Loucy (cell line): Measurements from ENCODE around the gene IFIT1B.

Source experiments
- H2AFZ ChIP-seq: fragments of 200-600 bp; sonication (generic); 2 replicates; pipeline ENCODE4 v1.6.0; 2016; ENCODE audit warnings: antibody characterized with exemption, mild to moderate bottlenecking, low read length, moderate library complexity
- H3F3A ChIP-seq: fragments of 200-600 bp; 2 replicates; pipeline ENCODE4 v1.6.0; 2016; ENCODE audit warnings: antibody characterized with exemption, low read depth, mild to moderate bottlenecking
- H3K27me3 ChIP-seq: fragments of 200-600 bp; sonication (generic); 2 replicates; pipeline ENCODE4 v1.6.1; 2014; ENCODE audit warnings: low read length, mild to moderate bottlenecking; ENCODE audit not compliant: insufficient read depth, poor library complexity, severe bottlenecking
- H3K36me3 ChIP-seq: fragments of 200-600 bp; sonication (generic); 2 replicates; pipeline ENCODE4 v1.6.1; 2016; ENCODE audit warnings: low read length; ENCODE audit not compliant: insufficient read depth
- H3K4me1 ChIP-seq: fragments of 200-600 bp; sonication (generic); 2 replicates; pipeline ENCODE4 v1.5.1; 2014; ENCODE audit warnings: low read length, mild to moderate bottlenecking; ENCODE audit not compliant: insufficient read depth, poor library complexity, severe bottlenecking
- H3K4me2 ChIP-seq: fragments of 200-600 bp; sonication (generic); 2 replicates; pipeline ENCODE4 v1.6.0; 2014; ENCODE audit warnings: antibody characterized with exemption, low read length, low read depth, mild to moderate bottlenecking; ENCODE audit not compliant: poor library complexity, severe bottlenecking
- H3K4me3 ChIP-seq: fragments of 200-600 bp; sonication (generic); 2 replicates; pipeline ENCODE4 v1.5.1; 2014; ENCODE audit warnings: low read length, mild to moderate bottlenecking, mixed read lengths; ENCODE audit not compliant: poor library complexity, severe bottlenecking
- H3K79me2 ChIP-seq: fragments of 200-600 bp; sonication (generic); 2 replicates; pipeline ENCODE4 v1.6.1; 2014; ENCODE audit warnings: low read length; ENCODE audit not compliant: insufficient read depth
- H3K9ac ChIP-seq: fragments of 200-600 bp; sonication (generic); 2 replicates; pipeline ENCODE4 v1.6.0; 2014; ENCODE audit warnings: mild to moderate bottlenecking, low read depth, low read length, moderate library complexity; ENCODE audit not compliant: poor library complexity, severe bottlenecking
- H3K9me2 ChIP-seq: fragments of 200-600 bp; sonication (generic); replicated peaks from 2 replicates; pipeline ENCODE4 v1.6.1; 2016; ENCODE audit warnings: low read depth, low read length, mixed read lengths
- H3K9me3 ChIP-seq: fragments of 200-600 bp; sonication (generic); 2 replicates; pipeline ENCODE4 v1.6.1; 2014; ENCODE audit warnings: mild to moderate bottlenecking, antibody characterized with exemption, low read length, low read depth; ENCODE audit not compliant: insufficient read depth
- H4K20me1 ChIP-seq: fragments of 200-600 bp; sonication (generic); 2 replicates; pipeline ENCODE4 v1.6.0; 2014; ENCODE audit warnings: antibody characterized with exemption, low read length, mild to moderate bottlenecking; ENCODE audit not compliant: insufficient read depth, poor library complexity, severe bottlenecking
- EZH2phosphoT487 ChIP-seq: fragments of 200-600 bp; IDR thresholded peaks from 2 replicates; pipeline ENCODE4 v1.6.1; 2018; ENCODE audit warnings: antibody characterized with exemption, mild to moderate bottlenecking, moderate library complexity, borderline replicate concordance
- TF ChIP-seq, protein P1 (sequence below): fragments of 200-600 bp; sonication (generic); conservative IDR thresholded peaks from 2 replicates; pipeline ENCODE4 v1.5.1; 2014; ENCODE audit warnings: mild to moderate bottlenecking, antibody characterized with exemption, low read length

The IFIT1B gene

DNA sequence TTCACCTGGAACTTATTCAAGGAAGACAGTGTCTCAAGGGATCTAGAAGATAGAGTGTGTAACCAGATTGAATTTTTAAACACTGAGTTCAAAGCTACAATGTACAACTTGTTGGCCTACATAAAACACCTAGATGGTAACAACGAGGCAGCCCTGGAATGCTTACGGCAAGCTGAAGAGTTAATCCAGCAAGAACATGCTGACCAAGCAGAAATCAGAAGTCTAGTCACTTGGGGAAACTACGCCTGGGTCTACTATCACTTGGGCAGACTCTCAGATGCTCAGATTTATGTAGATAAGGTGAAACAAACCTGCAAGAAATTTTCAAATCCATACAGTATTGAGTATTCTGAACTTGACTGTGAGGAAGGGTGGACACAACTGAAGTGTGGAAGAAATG is 39.1 kb upstream of the IFIT1B start:
- H2AFZ ChIP-seq: no peak overlapping the region
- no peak overlapping the region for H3K9ac ChIP-seq
- no peaks in the 10 kb centered on the region for H3K9me3 ChIP-seq
- no peak for TF ChIP-seq EZH2phosphoT487
- TF ChIP-seq, protein P1, sequence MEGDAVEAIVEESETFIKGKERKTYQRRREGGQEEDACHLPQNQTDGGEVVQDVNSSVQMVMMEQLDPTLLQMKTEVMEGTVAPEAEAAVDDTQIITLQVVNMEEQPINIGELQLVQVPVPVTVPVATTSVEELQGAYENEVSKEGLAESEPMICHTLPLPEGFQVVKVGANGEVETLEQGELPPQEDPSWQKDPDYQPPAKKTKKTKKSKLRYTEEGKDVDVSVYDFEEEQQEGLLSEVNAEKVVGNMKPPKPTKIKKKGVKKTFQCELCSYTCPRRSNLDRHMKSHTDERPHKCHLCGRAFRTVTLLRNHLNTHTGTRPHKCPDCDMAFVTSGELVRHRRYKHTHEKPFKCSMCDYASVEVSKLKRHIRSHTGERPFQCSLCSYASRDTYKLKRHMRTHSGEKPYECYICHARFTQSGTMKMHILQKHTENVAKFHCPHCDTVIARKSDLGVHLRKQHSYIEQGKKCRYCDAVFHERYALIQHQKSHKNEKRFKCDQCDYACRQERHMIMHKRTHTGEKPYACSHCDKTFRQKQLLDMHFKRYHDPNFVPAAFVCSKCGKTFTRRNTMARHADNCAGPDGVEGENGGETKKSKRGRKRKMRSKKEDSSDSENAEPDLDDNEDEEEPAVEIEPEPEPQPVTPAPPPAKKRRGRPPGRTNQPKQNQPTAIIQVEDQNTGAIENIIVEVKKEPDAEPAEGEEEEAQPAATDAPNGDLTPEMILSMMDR: no peak
- no peaks in the 10 kb centered on the region for H3K27me3 ChIP-seq
- no peaks in the 10 kb centered on the region for H4K20me1 ChIP-seq
- H3F3A ChIP-seq: no peaks in the 10 kb centered on the region
- no peak overlapping the region for H3K4me2 ChIP-seq
- H3K36me3 ChIP-seq: no peaks in the 10 kb centered on the region
- H3K4me1 ChIP-seq: peaks cover 5% of the 10 kb centered on the region
- no peaks in the 10 kb centered on the region for H3K9me2 ChIP-seq
- H3K4me3 ChIP-seq: no peak overlapping the region
- no peaks in the 10 kb centered on the region for H3K79me2 ChIP-seq

DNA sequence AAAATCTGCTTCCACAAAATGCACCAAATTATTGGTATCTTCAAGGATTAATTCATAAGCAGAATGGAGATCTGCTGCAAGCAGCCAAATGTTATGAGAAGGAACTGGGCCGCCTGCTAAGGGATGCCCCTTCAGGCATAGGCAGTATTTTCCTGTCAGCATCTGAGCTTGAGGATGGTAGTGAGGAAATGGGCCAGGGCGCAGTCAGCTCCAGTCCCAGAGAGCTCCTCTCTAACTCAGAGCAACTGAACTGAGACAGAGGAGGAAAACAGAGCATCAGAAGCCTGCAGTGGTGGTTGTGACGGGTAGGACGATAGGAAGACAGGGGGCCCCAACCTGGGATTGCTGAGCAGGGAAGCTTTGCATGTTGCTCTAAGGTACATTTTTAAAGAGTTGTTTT is 38.0 kb upstream of the IFIT1B start:
- Histone ChIP-seq H3F3A (no peaks in the 10 kb centered on the region), H3K4me3 (no peak overlapping the region), H2AFZ (no peak overlapping the region), H3K4me2 (no peak overlapping the region), H3K4me1 (peaks cover 2% of the 10 kb centered on the region), H3K27me3 (no peaks in the 10 kb centered on the region), H3K36me3 (no peaks in the 10 kb centered on the region), H3K9me2 (no peaks in the 10 kb centered on the region), H3K79me2 (no peaks in the 10 kb centered on the region), H3K9ac (no peak overlapping the region), H4K20me1 (no peaks in the 10 kb centered on the region), H3K9me3 (no peaks in the 10 kb centered on the region)
- no peak for TF ChIP-seq EZH2phosphoT487
- TF ChIP-seq, protein P1: no peak

DNA sequence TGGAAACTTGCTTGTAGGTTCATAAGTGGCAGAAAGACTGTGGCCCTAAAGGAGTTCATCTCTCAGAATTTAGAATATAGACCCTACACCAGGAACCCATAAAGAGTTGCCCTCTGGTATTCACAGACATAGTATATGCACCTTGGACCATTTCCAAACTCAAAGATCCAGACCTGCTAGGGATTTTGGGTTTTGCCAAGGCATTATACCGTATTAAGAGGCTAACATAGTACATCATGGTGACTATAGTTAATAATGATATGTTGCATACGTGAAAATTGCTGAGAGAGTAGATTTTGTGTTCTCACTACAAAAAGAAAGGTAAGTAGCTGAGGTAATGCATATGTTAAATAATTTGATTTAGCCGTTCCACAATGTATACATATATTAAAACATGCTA is 36.2 kb upstream of the IFIT1B start:
- no peak overlapping the region for H3K4me2 ChIP-seq
- no peaks in the 10 kb centered on the region for H3K9me2 ChIP-seq
- H2AFZ ChIP-seq: no peak overlapping the region
- no peaks in the 10 kb centered on the region for H4K20me1 ChIP-seq
- no peaks in the 10 kb centered on the region for H3K27me3 ChIP-seq
- H3K79me2 ChIP-seq: no peaks in the 10 kb centered on the region
- H3K9ac ChIP-seq: no peak overlapping the region
- no peak overlapping the region for H3K4me3 ChIP-seq
- no peaks in the 10 kb centered on the region for H3F3A ChIP-seq
- H3K4me1 ChIP-seq: peaks cover 3% of the 10 kb centered on the region
- H3K36me3 ChIP-seq: no peaks in the 10 kb centered on the region
- TF ChIP-seq EZH2phosphoT487: no peak
- TF ChIP-seq, protein P1: no peak
- H3K9me3 ChIP-seq: no peaks in the 10 kb centered on the region
